Liver (tissue), 2 donors: ENCODE results near the gene ATP1B1.

Source experiments
- CTCF ChIP-seq: fragments of 150-350 bp; IDR thresholded peaks from 2 replicates; pipeline ENCODE4 v1.5.1; 2017; ENCODE audit warnings: improper control_type of control experiment, low read depth, low read length; ENCODE audit not compliant: missing input control
- TF ChIP-seq, protein P1 (sequence below): IDR thresholded peaks from 2 replicates; pipeline ENCODE4 v1.6.1; 2016; ENCODE audit warnings: antibody characterized with exemption
- donor health status: healthy.

DNA sequence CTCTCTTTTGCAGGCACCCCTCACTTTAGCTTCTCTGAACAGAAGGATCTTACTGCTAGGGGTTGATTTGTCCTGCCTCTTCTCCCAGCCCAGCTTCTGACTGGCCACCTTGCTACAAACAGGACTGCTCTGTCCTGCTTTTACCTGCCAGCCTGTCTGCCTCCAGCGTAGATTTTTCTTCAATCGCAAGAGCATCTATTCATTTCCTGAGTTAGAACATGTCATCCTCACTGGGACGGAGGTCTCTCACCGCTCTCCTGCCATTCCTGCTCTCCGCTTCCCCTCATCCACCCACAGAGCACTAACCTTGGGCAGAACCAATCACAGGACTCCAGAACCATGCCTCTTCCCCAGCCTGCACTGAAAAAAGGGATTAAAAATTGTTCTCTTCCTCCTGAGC, 3.5 kb upstream of the ATP1B1 start:
- no peak for TF ChIP-seq CTCF
- TF ChIP-seq, protein P1, sequence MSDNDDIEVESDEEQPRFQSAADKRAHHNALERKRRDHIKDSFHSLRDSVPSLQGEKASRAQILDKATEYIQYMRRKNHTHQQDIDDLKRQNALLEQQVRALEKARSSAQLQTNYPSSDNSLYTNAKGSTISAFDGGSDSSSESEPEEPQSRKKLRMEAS = no peak
